HG03196 (cell line): ENCODE results near the gene PCDHGA12.
A peak's percentile ranks its signal among the peaks of the same experiment; 100 is the strongest.

Source experiments
- ATAC-seq: cut with Tn5 transposase; IDR thresholded peaks from one replicate; pipeline ENCODE4 v1.9.1; 2021; ENCODE audit not compliant: unreplicated experiment

PCDHGA12 gene

GRCh38 chr5:141439411-141440141 is 9.3 kb downstream of the PCDHGA12 start:
- ATAC-seq = no peak

GRCh38 chr5:141440341-141440740 is 10.0 kb downstream of the PCDHGA12 start:
- no peak for ATAC-seq

GRCh38 chr5:141441571-141442170 is 11.4 kb downstream of the PCDHGA12 start:
- no peak for ATAC-seq

GRCh38 chr5:141465351-141465750 is 35.0 kb downstream of the PCDHGA12 start:
- ATAC-seq = no peak

- peak; percentile 99 for ATAC-seq
Observed at GRCh38 chr5:141475625-141476131, 45.4 kb downstream of the PCDHGA12 start, which contains the start of gene PCDHGC3. PCDHGC3 (plus strand) TSS chr5:141475966; CDS start chr5:141476117, 151 bp downstream.

GRCh38 chr5:141476132-141476911 is 46.0 kb downstream of the PCDHGA12 start:
- ATAC-seq = peak; percentile 20

DNA sequence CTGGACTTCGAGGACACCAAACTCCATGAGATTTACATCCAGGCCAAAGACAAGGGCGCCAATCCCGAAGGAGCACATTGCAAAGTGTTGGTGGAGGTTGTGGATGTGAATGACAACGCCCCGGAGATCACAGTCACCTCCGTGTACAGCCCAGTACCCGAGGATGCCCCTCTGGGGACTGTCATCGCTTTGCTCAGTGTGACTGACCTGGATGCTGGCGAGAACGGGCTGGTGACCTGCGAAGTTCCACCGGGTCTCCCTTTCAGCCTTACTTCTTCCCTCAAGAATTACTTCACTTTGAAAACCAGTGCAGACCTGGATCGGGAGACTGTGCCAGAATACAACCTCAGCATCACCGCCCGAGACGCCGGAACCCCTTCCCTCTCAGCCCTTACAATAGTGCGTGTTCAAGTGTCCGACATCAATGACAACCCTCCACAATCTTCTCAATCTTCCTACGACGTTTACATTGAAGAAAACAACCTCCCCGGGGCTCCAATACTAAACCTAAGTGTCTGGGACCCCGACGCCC is 46.8 kb downstream of the PCDHGA12 start:
- no peak for ATAC-seq

DNA sequence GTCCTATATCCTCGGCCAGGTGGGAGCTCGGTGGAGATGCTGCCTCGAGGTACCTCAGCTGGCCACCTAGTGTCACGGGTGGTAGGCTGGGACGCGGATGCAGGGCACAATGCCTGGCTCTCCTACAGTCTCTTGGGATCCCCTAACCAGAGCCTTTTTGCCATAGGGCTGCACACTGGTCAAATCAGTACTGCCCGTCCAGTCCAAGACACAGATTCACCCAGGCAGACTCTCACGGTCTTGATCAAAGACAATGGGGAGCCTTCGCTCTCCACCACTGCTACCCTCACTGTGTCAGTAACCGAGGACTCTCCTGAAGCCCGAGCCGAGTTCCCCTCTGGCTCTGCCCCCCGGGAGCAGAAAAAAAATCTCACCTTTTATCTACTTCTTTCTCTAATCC is 47.5 kb downstream of the PCDHGA12 start:
- ATAC-seq = no peak

- ATAC-seq = no peak
Observed at GRCh38 chr5:141478321-141478945, 48.1 kb downstream of the PCDHGA12 start.

GRCh38 chr5:141479776-141480175 is 49.5 kb downstream of the PCDHGA12 start:
- ATAC-seq = no peak
